ENCODE data around the gene PPP2R3B.
"Not testable (repeated sequence)": the region's sequence is repeated elsewhere in the genome, so short reads cannot be mapped to it uniquely, and the experiment has no call there.

PPP2R3B gene

GRCh38 chrX:336227-336626, 50.5 kb downstream of the PPP2R3B start:
- DNase-seq: no peak

- DNase-seq: no peak
These were observed 51.0 kb downstream of the PPP2R3B start for GRCh38 chrX:335758-336155.

GRCh38 chrX:334971-335757, 51.5 kb downstream of the PPP2R3B start:
- no peak for DNase-seq

- no peak for DNase-seq
These were observed 52.3 kb downstream of the PPP2R3B start for GRCh38 chrX:334331-334891.

- DNase-seq: no peak
These were observed 52.9 kb downstream of the PPP2R3B start for GRCh38 chrX:333611-334311.

GRCh38 chrX:332916-333610, 53.6 kb downstream of the PPP2R3B start:
- no peak for DNase-seq

- DNase-seq: no peak
These were observed 54.2 kb downstream of the PPP2R3B start for GRCh38 chrX:332496-332860.

- no peak for DNase-seq
These were observed 54.7 kb downstream of the PPP2R3B start for GRCh38 chrX:331825-332495.

GRCh38 chrX:331151-331824, 55.4 kb downstream of the PPP2R3B start:
- DNase-seq: no peak

GRCh38 chrX:330726-331150, 56.0 kb downstream of the PPP2R3B start:
- DNase-seq: no peak

GRCh38 chrX:330141-330725, 56.5 kb downstream of the PPP2R3B start:
- DNase-seq: not testable (repeated sequence)

- DNase-seq: no peak
These were observed 57.3 kb downstream of the PPP2R3B start for GRCh38 chrX:329291-329910.

GRCh38 chrX:327660-328126, 59.0 kb downstream of the PPP2R3B start:
- DNase-seq: no peak

GRCh38 chrX:324664-325063, 62.0 kb downstream of the PPP2R3B start:
- DNase-seq: not testable (repeated sequence)

- DNase-seq: no peak
These were observed 62.7 kb downstream of the PPP2R3B start for GRCh38 chrX:323721-324628.

- DNase-seq: peak; percentile 25
These were observed 66.5 kb downstream of the PPP2R3B start for GRCh38 chrX:320126-320783.

- no peak for DNase-seq
These were observed 67.1 kb downstream of the PPP2R3B start for GRCh38 chrX:319579-320125.

GRCh38 chrX:318739-319578, 67.7 kb downstream of the PPP2R3B start, which contains the start of gene GTPBP6:
Gene GTPBP6 (minus strand): TSS chrX:318796. CDS start chrX:318787, 9 bp downstream.
- peak; percentile 100 for DNase-seq
